Hepatocyte (in vitro differentiated cells): ENCODE data around the gene TRIM16. TPM values are rescaled to one million over a fixed set of nuclear protein-coding genes. Genes with fewer than 3 reads are reported as not detected.
"Not testable (repeated sequence)": the region's sequence is repeated elsewhere in the genome, so short reads cannot be mapped to it uniquely, and the experiment has no call there.

Experiments
- DNase-seq: peaks from one replicate; pipeline ENCODE4 v3.0.0-alpha.2; 2016; ENCODE audit warnings: low spot score
- H2AFZ ChIP-seq: fragments of 200-600 bp; sonication (generic); 2 replicates; pipeline ENCODE4 v1.6.0; 2016; ENCODE audit warnings: antibody characterized with exemption, mild to moderate bottlenecking
- H3K27ac ChIP-seq: fragments of 200-600 bp; sonication (generic); 2 replicates; pipeline ENCODE4 v1.5.1; 2016; ENCODE audit warnings: mild to moderate bottlenecking
- H3K27me3 ChIP-seq: fragments of 200-600 bp; sonication (generic); 2 replicates; pipeline ENCODE4 v1.6.1; 2016
- H3K36me3 ChIP-seq: fragments of 200-600 bp; sonication (generic); replicated peaks from 2 replicates; pipeline ENCODE4 v1.5.1; 2016; ENCODE audit warnings: low read depth; ENCODE audit not compliant: insufficient read depth
- H3K4me1 ChIP-seq: fragments of 200-600 bp; sonication (generic); 2 replicates; pipeline ENCODE4 v1.5.1; 2016; ENCODE audit warnings: mild to moderate bottlenecking, moderate library complexity; ENCODE audit not compliant: insufficient read depth
- H3K4me2 ChIP-seq: fragments of 200-600 bp; sonication (generic); 2 replicates; pipeline ENCODE4 v1.6.0; 2016
- H3K4me3 ChIP-seq: fragments of 200-600 bp; sonication (generic); 2 replicates; pipeline ENCODE4 v1.5.1; 2016; ENCODE audit warnings: mild to moderate bottlenecking
- H3K79me2 ChIP-seq: fragments of 200-600 bp; sonication (generic); 2 replicates; pipeline ENCODE4 v1.6.0; 2017; ENCODE audit warnings: mild to moderate bottlenecking
- H3K9me2 ChIP-seq: fragments of 200-600 bp; sonication (generic); replicated peaks from 2 replicates; pipeline ENCODE4 v1.6.0; 2017; ENCODE audit warnings: mild to moderate bottlenecking; ENCODE audit not compliant: insufficient read depth
- H3K9me3 ChIP-seq: fragments of 200-600 bp; sonication (generic); 2 replicates; pipeline ENCODE4 v1.5.1; 2016; ENCODE audit warnings: low read depth, mild to moderate bottlenecking
- H4K20me1 ChIP-seq: fragments of 200-600 bp; sonication (generic); 2 replicates; pipeline ENCODE4 v1.6.0; 2016; ENCODE audit warnings: mild to moderate bottlenecking; ENCODE audit not compliant: insufficient read depth, poor library complexity, severe bottlenecking
- WGBS: methylation state at CpG from one replicate; pipeline ENCODE4 v1.1.6; 2016; ENCODE audit warnings: low lambda C conversion rate; ENCODE audit errors: missing lambda C conversion rate; 5-methylcytosine and 5-hydroxymethylcytosine counted together
- polyA plus RNA-seq: library from polyadenylated mRNA; unstranded; fragments of >200 nt; fragmentation: Nextera tagmentation; extraction: Ambion mirVana; gene quantifications from 2 replicates; pipeline ENCODE4 v1.2.1, GENCODE V29; 2016
- total RNA-seq: library from RNA; depleted of rRNA; stranded (reverse); fragments of >200 nt; gene quantifications from 2 replicates; pipeline ENCODE4 v1.2.3, GENCODE V29; 2014
- TF ChIP-seq, protein P1 (sequence below): fragments of 200-600 bp; sonication (generic); IDR thresholded peaks from 2 replicates; pipeline ENCODE4 v1.5.1; 2016; ENCODE audit warnings: antibody characterized with exemption, mild to moderate bottlenecking; ENCODE audit not compliant: poor library complexity

TRIM16 gene
- total RNA-seq (19.5 and 21.6 TPM in 2 replicates), polyA plus RNA-seq (23.0 and 30.6 TPM in 2 replicates)

DNA sequence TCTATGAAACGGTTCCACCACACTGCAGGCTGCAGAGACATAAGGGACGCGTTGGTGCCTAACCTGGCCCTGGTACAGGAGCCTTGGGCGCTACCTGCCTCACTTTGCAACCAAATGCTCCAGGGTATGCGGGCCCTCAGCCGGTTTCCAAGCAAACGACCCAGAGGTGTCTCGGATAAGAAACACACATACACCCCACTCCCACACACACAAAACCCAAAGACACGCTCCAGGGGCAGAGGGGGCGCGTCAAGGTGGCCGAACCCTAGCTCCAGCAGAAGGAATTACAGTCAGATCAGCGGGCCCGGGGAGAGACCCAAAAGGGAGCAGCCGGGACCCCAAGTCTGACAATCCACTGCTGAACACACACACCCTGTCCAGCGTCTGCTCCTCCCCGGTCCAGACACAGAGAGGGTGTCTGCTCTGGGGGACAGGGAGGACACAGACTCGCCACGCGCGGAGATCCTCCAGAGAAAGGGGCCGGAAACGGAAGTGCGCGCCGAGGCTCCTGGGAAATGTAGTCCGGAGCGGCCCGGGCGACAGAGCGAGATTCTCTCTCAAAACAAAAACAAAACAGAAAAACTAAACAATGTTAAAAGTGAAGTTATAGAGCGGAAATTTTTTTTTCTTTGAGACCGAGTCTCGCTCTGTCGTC lies at the start of gene TRIM16:
Gene TRIM16 (minus strand): TSS at position 488 of the 655 bp plus-strand sequence. CDS start 32,702 bp downstream, outside the sequence.
- peak within 1 kb of the TSS; percentile 74 for H3K4me3 ChIP-seq
- not testable (repeated sequence) for H3K27me3 ChIP-seq, H3K9me3 ChIP-seq, H4K20me1 ChIP-seq, H3K36me3 ChIP-seq, H3K79me2 ChIP-seq, H3K4me1 ChIP-seq, H3K9me2 ChIP-seq
- H2AFZ ChIP-seq = peak within 1 kb of the TSS; percentile 98
- peak within 1 kb of the TSS; percentile 87 for H3K4me2 ChIP-seq
- TF ChIP-seq, protein P1, sequence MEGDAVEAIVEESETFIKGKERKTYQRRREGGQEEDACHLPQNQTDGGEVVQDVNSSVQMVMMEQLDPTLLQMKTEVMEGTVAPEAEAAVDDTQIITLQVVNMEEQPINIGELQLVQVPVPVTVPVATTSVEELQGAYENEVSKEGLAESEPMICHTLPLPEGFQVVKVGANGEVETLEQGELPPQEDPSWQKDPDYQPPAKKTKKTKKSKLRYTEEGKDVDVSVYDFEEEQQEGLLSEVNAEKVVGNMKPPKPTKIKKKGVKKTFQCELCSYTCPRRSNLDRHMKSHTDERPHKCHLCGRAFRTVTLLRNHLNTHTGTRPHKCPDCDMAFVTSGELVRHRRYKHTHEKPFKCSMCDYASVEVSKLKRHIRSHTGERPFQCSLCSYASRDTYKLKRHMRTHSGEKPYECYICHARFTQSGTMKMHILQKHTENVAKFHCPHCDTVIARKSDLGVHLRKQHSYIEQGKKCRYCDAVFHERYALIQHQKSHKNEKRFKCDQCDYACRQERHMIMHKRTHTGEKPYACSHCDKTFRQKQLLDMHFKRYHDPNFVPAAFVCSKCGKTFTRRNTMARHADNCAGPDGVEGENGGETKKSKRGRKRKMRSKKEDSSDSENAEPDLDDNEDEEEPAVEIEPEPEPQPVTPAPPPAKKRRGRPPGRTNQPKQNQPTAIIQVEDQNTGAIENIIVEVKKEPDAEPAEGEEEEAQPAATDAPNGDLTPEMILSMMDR = peak; percentile 38
- 3% methylated on average over 27 of the region's 35 CpGs for WGBS
- peak; percentile 75 for DNase-seq
- H3K27ac ChIP-seq = peak within 1 kb of the TSS; percentile 38

DNA sequence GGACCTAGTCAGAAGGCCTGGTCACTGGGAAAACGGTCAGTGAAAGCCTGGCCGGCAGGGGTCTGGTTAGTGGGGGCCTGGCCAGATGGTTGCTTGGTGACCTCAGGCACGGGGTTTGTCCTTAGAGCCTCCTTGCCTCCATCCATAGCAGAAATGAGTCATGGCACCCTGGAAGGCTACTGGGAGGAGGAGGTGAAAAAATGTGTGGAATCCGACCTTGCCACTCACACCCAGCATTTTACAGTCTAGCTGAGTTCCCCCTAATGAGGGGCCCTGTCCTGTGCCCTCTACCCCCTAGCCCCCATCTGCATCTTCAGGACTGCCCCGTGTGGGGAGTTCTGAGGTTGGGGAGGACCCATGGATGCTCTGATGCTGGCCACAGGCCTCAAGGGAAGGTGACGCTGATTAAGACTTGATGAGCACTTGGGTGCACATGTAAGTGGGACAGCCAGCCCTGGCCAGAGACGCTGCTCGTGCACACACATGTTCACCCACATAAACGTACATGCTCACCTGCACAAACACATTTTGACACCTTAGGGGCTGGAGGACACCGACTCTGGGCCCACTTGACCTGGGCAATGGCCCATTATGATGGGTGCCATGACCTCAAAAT lies 49.2 kb upstream of the TRIM16 start:
- H3K79me2 ChIP-seq, H3K4me2 ChIP-seq, H2AFZ ChIP-seq, H3K4me3 ChIP-seq, H3K4me1 ChIP-seq, H4K20me1 ChIP-seq, H3K36me3 ChIP-seq, H3K9me3 ChIP-seq, H3K9me2 ChIP-seq, H3K27me3 ChIP-seq, DNase-seq, H3K27ac ChIP-seq: not testable (repeated sequence)
- WGBS = 88% methylated on average over 8 of the region's 10 CpGs

DNA sequence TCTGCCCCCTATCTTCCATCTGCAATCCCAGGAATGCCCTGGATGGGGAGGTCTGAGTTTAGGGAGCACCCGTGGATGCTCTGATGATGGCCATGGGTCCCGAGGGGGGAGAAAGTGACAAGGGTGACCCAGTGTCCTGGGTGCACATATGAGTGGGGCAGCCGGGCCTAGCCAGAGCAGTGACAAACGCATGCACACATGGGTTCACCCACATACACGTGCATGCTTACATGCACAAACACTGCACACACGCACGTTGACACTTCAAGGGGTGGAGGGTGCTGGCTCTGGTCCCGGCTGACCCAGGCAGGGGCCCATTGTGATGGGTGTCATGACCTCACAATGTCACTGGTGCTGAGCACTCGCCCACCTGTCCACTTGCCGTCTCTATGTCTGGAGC lies 47.8 kb upstream of the TRIM16 start, which contains the start of gene TBC1D26:
Gene TBC1D26 (plus strand): TSS at position 384 of the 400 bp plus-strand sequence. CDS start 3,066 bp downstream, outside the sequence.
- H3K4me2 ChIP-seq, H3K36me3 ChIP-seq, H3K27me3 ChIP-seq, H3K4me1 ChIP-seq, H3K27ac ChIP-seq, DNase-seq, H3K9me2 ChIP-seq, H4K20me1 ChIP-seq, H3K79me2 ChIP-seq, H3K4me3 ChIP-seq, H2AFZ ChIP-seq, H3K9me3 ChIP-seq: not testable (repeated sequence)
- 86% methylated on average over 9 of the region's 10 CpGs for WGBS

DNA sequence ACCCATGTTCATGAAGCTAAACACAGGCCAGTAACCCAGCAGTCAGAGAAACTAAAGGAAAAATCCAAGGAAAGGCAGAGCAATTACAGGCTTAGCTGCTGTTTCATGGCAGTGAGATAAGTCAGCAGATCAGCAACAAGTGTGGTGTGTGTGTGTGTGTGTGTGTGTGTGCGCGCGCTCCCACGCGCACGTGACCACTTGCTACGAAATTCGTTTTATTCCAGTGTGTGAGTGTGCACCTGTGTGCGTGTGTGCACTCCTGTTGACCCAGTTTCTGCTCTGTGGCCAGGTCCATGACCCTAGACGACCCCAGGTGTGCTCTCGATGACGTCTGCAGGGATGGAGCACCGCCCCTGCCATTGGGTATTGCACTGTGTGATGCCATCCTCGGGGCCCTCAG lies 46.4 kb upstream of the TRIM16 start:
- H3K4me1 ChIP-seq, H3K4me2 ChIP-seq, H3K36me3 ChIP-seq, H3K9me3 ChIP-seq, H4K20me1 ChIP-seq, H3K9me2 ChIP-seq, DNase-seq, H3K27me3 ChIP-seq, H2AFZ ChIP-seq, H3K4me3 ChIP-seq, H3K27ac ChIP-seq, H3K79me2 ChIP-seq: not testable (repeated sequence)
- WGBS = 95% methylated on average over 10 of the region's 14 CpGs

DNA sequence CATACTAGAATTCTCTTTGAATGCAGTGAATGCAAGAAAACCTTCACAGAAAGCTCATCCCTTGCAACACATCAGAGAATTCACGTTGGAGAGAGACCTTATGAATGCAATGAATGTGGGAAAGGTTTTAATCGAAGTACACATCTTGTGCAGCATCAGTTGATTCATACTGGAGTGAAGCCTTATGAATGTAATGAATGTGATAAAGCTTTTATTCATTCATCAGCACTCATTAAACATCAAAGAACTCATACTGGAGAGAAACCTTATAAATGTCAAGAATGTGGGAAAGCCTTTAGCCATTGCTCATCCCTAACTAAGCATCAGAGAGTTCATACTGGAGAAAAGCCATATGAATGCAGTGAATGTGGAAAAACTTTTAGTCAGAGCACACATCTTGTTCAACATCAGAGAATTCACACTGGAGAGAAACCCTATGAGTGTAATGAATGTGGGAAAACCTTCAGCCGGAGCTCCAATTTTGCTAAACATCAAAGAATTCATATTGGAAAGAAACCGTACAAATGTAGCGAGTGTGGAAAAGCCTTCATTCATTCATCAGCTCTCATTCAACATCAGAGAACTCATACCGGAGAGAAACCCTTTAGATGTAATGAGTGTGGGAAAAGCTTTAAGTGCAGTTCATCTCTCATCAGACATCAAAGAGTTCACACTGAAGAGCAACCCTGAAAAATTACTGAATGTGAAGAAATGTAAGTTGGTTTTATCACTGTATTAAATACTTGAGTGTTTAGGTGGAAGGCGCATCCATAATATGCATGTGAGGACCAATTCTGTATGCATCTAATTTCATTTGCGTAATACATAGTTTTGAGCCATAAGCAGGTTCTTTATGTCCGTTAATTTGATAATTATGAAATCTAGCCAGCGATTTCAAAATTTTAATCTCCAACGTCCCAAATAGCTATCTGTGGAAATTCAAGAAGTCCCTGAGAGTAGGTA lies 32.8 kb upstream of the TRIM16 start:
- not testable (repeated sequence) for H3K27ac ChIP-seq, H3K79me2 ChIP-seq, H3K4me2 ChIP-seq, H3K9me2 ChIP-seq, H3K4me1 ChIP-seq, H3K36me3 ChIP-seq, H3K27me3 ChIP-seq, H2AFZ ChIP-seq, H4K20me1 ChIP-seq, DNase-seq, H3K4me3 ChIP-seq
- H3K9me3 ChIP-seq = peaks cover 31% of the 10 kb centered on the region
- 96% methylated on average over 11 of the region's 11 CpGs for WGBS

DNA sequence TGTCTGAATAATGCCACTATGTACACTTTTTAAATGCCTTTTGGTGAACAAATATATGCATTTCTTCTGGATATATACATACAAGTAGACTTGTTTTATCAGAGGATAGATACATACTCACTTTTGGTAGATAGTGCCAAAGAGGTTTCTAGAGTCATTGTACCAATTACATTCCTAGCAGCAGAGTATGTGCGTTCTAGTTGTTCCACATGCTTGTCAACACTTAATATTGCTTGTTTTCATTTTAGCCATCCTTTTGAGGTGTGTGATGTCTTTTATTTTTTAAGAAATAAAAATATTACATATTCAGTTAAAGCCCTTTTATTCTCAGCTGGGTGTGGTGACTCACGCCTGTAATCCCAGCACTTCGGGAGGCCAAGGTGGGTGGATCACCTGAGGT lies 24.8 kb upstream of the TRIM16 start:
- H4K20me1 ChIP-seq, H3K4me2 ChIP-seq, H3K4me3 ChIP-seq, H3K27ac ChIP-seq, H3K9me2 ChIP-seq, H3K79me2 ChIP-seq, H2AFZ ChIP-seq, DNase-seq, H3K27me3 ChIP-seq, H3K4me1 ChIP-seq: not testable (repeated sequence)
- 99% methylated on average over 3 of the region's 3 CpGs for WGBS
- Histone ChIP-seq H3K36me3 (peaks cover 17% of the 10 kb centered on the region), H3K9me3 (peaks cover 58% of the 10 kb centered on the region)

DNA sequence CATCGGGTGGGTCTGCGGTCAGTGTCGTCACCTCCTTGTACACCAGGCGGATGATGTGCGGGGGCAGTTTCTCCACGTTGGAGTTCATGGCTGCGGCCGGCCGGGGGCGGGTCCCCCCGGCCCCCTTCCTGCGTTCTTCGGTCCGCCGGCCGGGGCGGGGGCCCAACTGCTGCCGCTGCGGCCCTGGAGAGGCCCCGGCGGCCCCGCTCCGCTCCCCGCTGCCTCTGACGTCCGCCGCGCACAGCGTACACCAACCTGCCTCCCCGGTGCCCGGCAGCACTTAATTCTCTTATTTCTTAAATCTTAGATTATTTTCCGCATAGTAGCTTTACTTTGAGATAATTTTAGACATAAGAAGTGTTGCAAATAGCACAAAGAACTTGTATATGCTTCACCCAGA lies 20.7 kb upstream of the TRIM16 start:
- not testable (repeated sequence) for H3K4me3 ChIP-seq, H3K79me2 ChIP-seq, H3K27me3 ChIP-seq, DNase-seq, H3K27ac ChIP-seq, H3K9me2 ChIP-seq, H3K4me2 ChIP-seq, H3K4me1 ChIP-seq, H4K20me1 ChIP-seq, H2AFZ ChIP-seq
- 100% methylated on average over 19 of the region's 32 CpGs for WGBS
- H3K36me3 ChIP-seq = peaks cover 22% of the 10 kb centered on the region
- peaks cover 39% of the 10 kb centered on the region for H3K9me3 ChIP-seq
